DMS79 (cell line): ENCODE measurements around the gene TTLL10.
A peak's percentile ranks its signal among the peaks of the same experiment; 100 is the strongest.

Experiments
- DNase-seq: peaks from one replicate; lab custom pipeline; 2025; lab: John Stamatoyannopoulos, UW

TTLL10 gene

DNA sequence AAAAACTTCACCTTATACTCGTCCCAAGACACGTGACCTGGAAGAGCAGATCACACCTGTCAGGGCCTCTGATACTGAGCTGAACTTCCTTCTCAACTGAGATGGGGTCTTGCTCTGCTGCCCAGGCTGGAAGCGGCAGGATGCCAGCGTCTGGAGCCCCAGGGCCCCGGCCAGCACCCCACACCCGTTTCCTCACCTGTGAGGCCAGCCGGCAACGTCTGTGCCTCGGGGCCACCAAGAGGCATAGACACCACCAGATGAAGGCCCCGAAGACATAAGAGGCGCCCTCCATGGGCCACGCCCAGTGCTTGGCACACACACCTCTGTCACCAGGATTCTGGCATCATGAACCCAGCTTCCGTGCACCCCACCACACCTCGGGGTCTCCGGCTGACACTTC, 49.6 kb downstream of the TTLL10 start:
- no peak for DNase-seq

GRCh38 chr1:1223891-1224290, 50.2 kb downstream of the TTLL10 start:
- DNase-seq, result no peak

DNA sequence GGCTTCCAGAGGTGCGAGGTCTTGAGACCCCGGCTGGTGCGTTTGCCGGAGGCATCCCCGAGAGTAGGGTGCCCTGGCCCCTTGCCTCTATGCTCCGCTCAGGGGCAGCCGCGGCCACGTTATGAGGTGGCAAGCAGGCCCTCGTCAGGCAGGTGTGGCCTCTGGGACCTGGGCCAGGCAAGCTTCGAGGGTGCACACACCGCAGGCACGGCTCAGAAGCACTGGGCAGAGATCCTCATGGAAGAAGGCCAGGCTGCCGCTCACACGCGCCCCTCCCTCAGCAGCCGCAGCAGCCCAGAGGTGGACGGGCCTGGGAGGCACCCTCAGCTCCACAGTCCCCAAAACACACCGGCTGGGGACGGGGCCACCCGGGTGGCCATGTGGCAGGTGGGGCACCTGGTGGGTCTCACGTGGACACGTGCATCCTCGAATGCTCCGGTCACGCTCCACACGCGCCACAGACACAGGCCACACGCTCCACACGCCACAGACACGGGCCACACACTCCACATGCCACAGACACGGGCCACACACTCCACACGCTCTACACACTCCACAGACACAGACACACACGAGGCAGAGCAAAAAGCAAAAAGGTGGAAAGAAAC, 51.7 kb downstream of the TTLL10 start:
- DNase-seq, result peak; percentile 32

DNA sequence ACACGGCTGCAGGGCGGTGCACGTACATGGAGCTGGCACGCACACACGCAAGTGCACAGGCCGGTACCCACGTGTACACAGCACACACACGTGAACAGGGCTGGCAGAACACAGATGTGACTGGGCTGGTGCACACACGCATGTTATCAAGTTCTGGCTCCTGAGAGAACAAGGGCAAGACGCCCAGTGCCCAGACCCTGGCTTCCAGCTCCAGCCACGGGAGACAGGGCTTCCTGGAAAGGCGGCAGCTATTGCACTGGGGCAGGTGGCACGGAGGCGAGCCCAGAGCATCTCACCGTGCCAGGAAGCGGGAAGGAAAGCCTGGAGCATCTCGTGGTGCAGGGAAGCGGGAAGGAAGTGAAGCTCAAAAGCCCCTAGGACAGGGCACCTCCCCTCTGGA, 52.2 kb downstream of the TTLL10 start:
- DNase-seq, result no peak

- DNase-seq, result no peak
Measured at GRCh38 chr1:1226566-1227362, 53.1 kb downstream of the TTLL10 start.

DNA sequence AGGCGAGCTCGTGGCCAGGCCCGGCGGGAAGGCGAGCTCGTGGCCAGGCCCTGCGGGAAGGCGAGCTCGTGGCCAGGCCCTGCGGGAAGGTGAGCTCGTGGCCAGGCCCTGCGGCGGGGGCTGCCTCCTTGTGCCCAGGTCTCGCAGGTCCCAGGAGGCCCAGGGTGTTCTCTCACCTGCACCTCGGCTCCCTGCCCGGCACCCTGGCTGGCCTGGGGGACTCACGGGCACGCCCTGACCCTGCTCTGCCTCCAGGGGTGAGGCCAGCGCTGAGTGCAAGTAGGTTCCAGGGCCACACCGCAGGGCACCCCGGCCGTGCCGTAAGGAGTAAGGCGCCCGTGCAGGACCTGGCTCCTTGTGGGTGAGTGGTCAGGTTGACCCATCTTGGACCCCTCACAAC, 53.7 kb downstream of the TTLL10 start:
- no peak for DNase-seq

DNA sequence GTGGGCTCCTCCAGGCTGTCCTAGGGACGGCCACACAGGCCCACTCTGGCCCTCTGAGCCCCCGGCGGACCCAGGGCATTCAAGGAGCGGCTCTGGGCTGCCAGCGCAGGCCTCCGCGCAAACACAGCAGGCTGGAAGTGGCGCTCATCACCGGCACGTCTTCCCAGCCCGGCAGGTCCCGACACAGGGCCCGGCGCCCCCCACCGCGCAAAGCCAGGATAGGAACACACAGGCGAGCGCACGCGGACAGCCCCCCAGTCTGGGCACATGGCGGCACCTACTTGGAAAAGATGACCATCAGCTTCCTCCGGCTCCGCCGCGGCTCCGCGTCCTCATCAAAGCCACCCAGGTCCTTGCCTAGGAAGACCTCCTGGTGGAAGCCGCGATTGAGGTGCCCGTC, 54.5 kb downstream of the TTLL10 start:
- DNase-seq, result no peak

DNA sequence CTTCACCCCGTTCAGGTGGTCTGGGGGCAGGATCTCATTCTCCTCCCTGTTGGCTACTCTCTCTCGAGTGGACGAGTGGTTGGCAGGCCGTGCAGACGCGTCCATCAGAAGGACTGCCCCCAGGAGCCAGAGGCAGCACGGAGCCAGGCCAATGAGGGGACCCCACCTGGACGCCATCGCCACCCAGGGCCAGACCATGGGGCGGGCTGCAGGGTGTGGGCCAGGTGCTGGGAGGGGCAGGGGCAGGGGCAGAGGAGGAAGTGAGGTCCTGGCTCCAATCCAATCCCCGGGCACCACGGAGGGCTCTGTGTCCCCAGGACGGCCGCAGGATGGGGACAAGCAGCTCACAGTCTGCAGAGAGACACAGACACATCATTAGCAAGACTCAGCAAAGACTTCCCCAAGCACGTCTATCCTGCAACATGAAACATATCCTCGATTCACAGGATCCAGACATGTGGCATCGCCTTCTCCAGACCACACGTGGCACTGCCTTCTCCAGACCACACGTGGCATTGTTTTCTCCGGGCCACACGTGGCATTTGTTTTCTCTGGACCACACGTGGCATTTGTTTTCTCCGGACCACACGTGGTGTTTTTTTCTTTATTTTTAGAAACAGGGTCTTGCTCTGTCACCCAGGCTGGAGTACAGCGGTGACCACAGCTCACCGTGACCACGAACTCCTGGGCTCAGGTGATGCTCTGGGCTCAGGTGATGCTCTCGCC, 55.1 kb downstream of the TTLL10 start:
- no peak for DNase-seq

- no peak for DNase-seq
Measured at GRCh38 chr1:1229770-1230169, 56.1 kb downstream of the TTLL10 start.

- DNase-seq, result no peak
Measured at GRCh38 chr1:1230656-1231399, 57.1 kb downstream of the TTLL10 start.

GRCh38 chr1:1231400-1232207, 57.9 kb downstream of the TTLL10 start, which contains the start of gene SDF4:
SDF4 (minus strand) TSS chr1:1232001; CDS start chr1:1228772, 3,229 bp downstream.
- peak; percentile 86 for DNase-seq

DNA sequence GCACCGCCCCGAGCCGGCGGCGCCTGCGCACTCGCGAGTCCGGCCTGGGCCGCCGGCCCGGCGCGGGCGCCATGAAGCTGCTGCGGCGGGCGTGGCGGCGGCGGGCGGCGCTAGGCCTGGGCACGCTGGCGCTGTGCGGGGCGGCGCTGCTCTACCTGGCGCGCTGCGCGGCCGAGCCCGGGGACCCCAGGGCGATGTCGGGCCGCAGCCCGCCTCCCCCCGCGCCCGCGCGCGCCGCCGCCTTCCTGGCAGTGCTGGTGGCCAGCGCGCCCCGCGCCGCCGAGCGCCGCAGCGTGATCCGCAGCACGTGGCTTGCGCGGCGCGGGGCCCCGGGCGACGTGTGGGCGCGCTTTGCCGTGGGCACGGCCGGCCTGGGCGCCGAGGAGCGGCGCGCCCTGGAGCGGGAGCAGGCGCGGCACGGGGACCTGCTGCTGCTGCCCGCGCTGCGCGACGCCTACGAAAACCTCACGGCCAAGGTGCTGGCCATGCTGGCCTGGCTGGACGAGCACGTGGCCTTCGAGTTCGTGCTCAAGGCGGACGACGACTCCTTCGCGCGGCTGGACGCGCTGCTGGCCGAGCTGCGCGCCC, 58.6 kb downstream of the TTLL10 start, which contains the start of gene B3GALT6:
B3GALT6 (plus strand) TSS at position 30 of the 588 bp plus-strand sequence; CDS start at position 72, 42 bp downstream.
- DNase-seq, result no peak

- no peak for DNase-seq
Measured at GRCh38 chr1:1232796-1233566, 59.3 kb downstream of the TTLL10 start.

GRCh38 chr1:1233567-1233892, 59.9 kb downstream of the TTLL10 start:
- no peak for DNase-seq

DNA sequence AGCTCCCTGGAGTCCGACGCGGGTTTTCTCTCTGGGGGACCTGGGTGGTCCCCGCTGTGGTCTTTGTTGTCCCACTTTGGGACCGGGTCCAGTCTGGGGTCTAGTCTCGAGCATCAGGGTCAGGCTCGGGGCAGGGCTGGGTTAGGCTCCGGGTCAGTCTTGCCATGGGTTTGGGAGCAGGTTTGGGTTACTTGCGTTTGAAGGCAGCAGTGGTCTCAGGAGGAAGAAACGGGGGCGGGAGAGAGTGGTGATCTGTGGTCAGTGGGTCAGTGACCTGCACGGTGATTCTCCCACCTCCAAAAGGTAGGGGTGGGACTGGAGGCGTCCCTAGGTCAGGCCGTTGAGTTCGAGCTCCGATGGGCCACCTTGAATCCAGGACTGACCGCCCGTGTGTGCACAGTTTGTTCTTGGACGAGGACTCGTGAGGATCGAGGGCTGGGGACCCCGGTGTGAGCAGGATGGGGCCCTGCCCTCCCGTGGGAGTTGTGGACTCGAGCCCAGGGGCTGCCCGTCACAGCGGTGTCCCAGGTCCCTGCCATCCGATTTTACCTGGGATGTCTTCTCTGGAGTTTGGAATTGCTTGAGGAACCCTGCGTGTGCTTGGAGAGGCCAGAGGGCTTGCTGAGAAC, 60.6 kb downstream of the TTLL10 start:
- no peak for DNase-seq

DNA sequence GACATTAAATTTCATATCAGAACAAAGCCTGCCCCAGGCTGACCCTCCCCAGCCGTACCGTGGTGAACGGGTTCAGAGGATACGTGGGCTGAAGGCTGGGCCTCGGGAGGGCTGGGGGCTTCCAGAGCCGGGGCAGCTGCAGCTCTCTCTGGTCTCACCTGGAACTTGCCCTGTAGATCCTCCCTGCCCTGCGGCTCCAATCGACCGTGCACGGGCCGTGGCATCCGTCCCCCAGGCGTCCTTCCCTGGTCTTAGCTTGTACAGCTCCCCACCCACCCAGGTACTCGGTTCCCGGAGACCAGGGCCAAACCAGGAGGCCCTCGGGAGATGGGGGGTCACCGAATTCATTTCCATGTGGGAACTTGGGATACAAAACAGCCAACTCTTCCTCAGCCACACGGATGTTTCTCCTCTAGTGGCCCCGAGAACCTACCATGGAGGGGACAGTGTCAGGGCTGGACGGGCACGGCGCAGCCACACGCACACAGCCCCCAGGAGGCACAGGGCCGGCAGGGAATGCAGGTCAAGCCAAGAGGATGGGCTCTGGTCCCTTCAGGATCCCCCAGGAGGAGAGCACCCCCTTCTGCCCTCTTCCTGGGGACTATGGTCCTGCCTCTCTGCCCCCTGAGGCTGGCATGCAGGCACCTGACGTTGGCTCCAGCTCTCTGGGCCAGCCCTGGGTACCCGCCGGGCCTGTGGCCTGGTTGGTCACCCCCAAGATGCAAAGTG, 61.5 kb downstream of the TTLL10 start:
- DNase-seq, result no peak

DNA sequence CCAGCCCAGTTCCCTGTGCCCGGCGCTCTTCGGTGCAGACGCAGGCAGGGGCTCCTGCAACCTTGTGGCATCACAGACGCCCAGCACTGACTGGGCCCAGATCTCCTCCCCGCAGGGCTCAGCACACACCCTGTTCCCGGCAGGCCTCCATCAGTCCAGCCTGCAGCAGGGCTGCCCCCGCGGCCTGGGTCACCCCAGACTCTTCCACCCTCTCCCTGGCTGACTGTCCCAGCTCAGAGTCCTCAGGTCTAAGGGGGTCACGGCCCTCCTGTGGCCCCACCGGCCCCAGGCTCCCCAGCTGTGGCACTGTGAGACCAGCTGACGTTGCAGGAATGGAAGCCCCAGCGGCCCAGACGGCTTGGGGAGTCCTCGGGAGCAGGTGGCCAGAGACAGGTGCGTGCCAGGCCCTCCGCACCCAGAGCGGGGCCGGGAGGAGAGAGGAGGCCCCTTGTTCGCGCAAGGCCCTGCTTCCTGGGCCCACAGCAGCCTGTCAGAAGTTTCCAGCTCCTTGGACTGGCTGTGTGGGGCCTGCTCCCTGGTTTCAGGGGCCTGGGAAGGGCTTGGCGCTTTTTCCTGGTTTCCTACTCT, 62.6 kb downstream of the TTLL10 start:
- no peak for DNase-seq
